Stimulated activated naive B cell treated with anti-CD40 and anti-IgM and Interleukin-4, amounts not matched to agents 10 μg/mL and 1 μg/mL and 100 μg/mL, for 72 hours (primary cell): ENCODE measurements around the gene RAB7B.

Experiments
- ATAC-seq, 2 donors: fragments of 150-1000 bp; cut with Tn5 transposase; replicated peaks; 2 replicates each; pipeline ENCODE4 v1.10.0; 2021; ENCODE audit warnings: moderate library complexity in 1 of 2
- DNase-seq: peaks from one replicate; pipeline ENCODE4 v3.0.0; 2021
- H3K27ac Mint-ChIP-seq: one replicate; pipeline ENCODE4 v1.8.0; 2022; ENCODE audit warnings: mild to moderate bottlenecking, mixed read lengths
- H3K27me3 Mint-ChIP-seq, 2 donors: one replicate each; pipeline ENCODE4 v1.8.0; 2022; ENCODE audit warnings: mixed read lengths in 2 of 2
- H3K36me3 Mint-ChIP-seq, 2 donors: one replicate each; pipeline ENCODE4 v1.8.0; 2022; ENCODE audit warnings: mixed read lengths in 2 of 2, mild to moderate bottlenecking in 1 of 2
- H3K4me1 Mint-ChIP-seq, 2 donors: one replicate each; pipeline ENCODE4 v1.8.0; 2022; ENCODE audit warnings: mixed read lengths in 2 of 2, mild to moderate bottlenecking in 1 of 2
- H3K4me3 Mint-ChIP-seq, 2 donors: one replicate each; pipeline ENCODE4 v1.8.0; 2022; ENCODE audit warnings: mild to moderate bottlenecking in 2 of 2, mixed read lengths in 2 of 2, moderate library complexity in 1 of 2
- H3K9me3 Mint-ChIP-seq, 2 donors: one replicate each; pipeline ENCODE4 v1.8.0; 2022; ENCODE audit warnings: mixed read lengths in 2 of 2, mild to moderate bottlenecking in 1 of 2

The RAB7B gene

DNA sequence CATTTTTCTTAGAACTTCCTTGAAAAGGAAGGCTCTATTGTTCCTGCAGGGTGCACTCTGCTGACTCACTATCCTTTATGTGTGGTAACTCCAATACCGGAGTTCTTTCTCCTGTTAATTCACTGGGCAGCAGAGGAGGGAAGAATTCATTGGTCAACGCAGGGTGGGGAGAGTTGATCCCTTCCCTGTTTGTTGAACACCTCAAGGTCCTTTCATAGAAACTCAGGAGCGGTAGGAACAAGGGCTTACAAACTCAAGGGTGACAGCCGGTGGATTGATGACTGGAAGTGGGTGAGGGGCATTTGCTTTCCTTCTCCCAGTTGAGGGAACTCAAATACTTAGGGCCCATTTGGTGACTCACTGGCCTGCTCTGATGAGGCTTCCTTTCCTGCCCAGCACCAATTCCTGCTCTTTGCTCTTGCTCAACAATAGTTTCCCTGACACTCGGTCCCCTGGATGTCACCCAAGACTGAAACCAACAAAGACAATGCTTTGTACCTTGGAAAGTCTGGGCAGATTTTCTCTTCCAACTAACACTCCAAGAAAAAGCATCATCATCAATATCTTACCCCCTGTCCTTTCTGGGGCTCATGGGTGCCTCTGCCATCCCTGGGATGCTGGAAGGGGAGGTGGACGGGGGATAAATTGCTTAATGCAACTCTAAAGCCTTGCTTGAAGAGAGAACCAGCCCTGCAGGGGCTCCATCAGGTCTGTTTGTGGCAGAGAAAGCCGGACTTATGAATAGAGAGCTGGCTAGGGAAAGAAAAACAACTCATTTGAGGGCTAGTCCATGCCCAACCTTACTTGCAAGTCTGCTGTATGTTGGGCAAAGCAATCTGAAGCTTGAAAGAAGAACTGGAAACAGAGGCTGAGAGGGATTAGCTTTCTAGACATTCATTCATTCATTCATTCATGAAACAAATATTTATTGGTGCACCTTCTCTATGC lies 69.2 kb downstream of the RAB7B start:
- Mint-ChIP-seq H3K4me1 (no peaks in the 10 kb centered on the region), H3K27me3 (peaks cover 22 to 25% of the 10 kb centered on the region in 2 donors), H3K9me3 (no peaks in the 10 kb centered on the region), H3K4me3 (no peak overlapping the region), H3K36me3 (no peaks in the 10 kb centered on the region), H3K27ac (no peak overlapping the region)
- no peak for ATAC-seq
- DNase-seq, result no peak

GRCh38 chr1:205932776-205933175 lies 70.4 kb downstream of the RAB7B start:
- Mint-ChIP-seq H3K4me3 (no peak overlapping the region), H3K27ac (no peak overlapping the region), H3K27me3 (peaks cover 11 to 16% of the 10 kb centered on the region in 2 donors), H3K36me3 (no peaks in the 10 kb centered on the region), H3K4me1 (no peaks in the 10 kb centered on the region), H3K9me3 (no peaks in the 10 kb centered on the region)
- DNase-seq, result no peak
- ATAC-seq, result no peak

- no peak for ATAC-seq
- H3K9me3 Mint-ChIP-seq, result no peaks in the 10 kb centered on the region
- H3K4me3 Mint-ChIP-seq, result no peak overlapping the region
- no peaks in the 10 kb centered on the region for H3K4me1 Mint-ChIP-seq
- no peak for DNase-seq
- H3K36me3 Mint-ChIP-seq, result no peaks in the 10 kb centered on the region
- H3K27me3 Mint-ChIP-seq, result peaks cover 3 to 5% of the 10 kb centered on the region in 2 donors
- no peak overlapping the region for H3K27ac Mint-ChIP-seq
These were observed 72.4 kb downstream of the RAB7B start for GRCh38 chr1:205930799-205931281.

GRCh38 chr1:205930195-205930577 lies 73.0 kb downstream of the RAB7B start:
- Mint-ChIP-seq H3K9me3 (no peaks in the 10 kb centered on the region), H3K36me3 (no peaks in the 10 kb centered on the region), H3K4me3 (no peak overlapping the region), H3K4me1 (no peaks in the 10 kb centered on the region), H3K27ac (no peak overlapping the region), H3K27me3 (peaks cover 0 to 5% of the 10 kb centered on the region in 2 donors)
- DNase-seq (no peak), ATAC-seq (no peak)

DNA sequence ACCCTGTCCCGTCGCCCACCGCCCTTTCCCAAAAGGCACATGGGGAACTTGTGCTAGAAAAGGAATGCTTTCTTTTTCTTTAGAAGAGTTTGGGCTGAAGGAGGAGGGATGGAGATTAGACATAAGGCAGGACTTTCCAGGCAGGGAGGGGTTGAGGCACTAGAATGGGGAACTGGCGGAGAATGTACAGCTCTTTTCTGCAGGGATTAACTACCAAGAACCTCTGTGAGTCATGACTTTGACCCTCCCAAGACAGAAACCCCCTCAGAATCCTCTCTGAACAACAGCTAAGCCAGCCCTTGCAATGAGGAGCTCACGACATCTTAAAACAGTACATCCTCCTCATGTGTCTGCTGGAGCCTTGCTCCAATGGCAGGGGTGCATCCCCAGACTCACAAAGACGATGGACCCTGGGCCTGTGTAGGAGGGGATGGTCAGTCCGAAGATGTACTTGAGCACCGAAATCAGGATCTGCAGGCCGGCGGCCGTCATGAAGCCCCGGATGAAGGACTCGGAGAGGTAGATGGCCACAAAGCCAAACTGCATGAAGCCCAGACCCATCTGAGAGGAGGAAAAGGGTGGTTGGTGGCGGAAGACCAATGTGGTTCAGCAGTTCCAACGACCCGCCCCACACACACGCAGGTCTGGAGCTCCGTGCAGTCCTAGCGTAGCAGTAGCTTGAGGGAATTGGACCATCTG lies 73.5 kb downstream of the RAB7B start:
- no peaks in the 10 kb centered on the region for H3K4me1 Mint-ChIP-seq
- no peak overlapping the region for H3K27ac Mint-ChIP-seq
- H3K27me3 Mint-ChIP-seq, result peaks cover 0 to 5% of the 10 kb centered on the region in 2 donors
- no peaks in the 10 kb centered on the region for H3K9me3 Mint-ChIP-seq
- no peak for ATAC-seq
- H3K4me3 Mint-ChIP-seq, result no peak overlapping the region
- H3K36me3 Mint-ChIP-seq, result no peaks in the 10 kb centered on the region
- DNase-seq, result no peak

- ATAC-seq (no peak), DNase-seq (no peak)
- no peak overlapping the region for H3K4me3 Mint-ChIP-seq
- H3K27me3 Mint-ChIP-seq, result peaks cover 0 to under 1% of the 10 kb centered on the region in 2 donors
- H3K4me1 Mint-ChIP-seq, result peaks cover 10% of the 10 kb centered on the region in 2 donors
- no peak overlapping the region for H3K27ac Mint-ChIP-seq
- H3K36me3 Mint-ChIP-seq, result no peaks in the 10 kb centered on the region
- no peaks in the 10 kb centered on the region for H3K9me3 Mint-ChIP-seq
These were observed 74.9 kb downstream of the RAB7B start for GRCh38 chr1:205928317-205928716.

DNA sequence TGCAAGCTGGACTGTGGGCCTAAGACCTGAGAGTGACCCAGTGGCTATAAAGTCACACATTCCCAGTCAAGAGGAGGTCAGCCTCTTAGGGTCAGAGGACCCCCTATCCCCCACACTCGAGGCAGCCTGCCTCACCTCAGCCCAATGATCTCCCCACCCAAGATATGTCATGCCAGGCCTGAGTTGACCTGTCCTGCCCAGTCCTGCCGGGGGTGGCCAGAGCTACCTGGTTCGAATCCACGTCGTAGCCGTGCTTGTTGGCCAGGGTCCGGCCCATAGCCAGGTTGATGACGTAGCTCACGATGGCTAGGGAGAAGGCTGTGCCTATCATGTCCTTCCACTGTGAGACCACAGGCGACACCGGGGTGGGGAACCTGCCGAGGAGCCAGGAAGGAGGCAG lies 75.5 kb downstream of the RAB7B start:
- Mint-ChIP-seq H3K36me3 (no peaks in the 10 kb centered on the region), H3K27ac (no peak overlapping the region), H3K4me1 (peaks cover 11 to 12% of the 10 kb centered on the region in 2 donors), H3K4me3 (no peak overlapping the region), H3K9me3 (no peaks in the 10 kb centered on the region), H3K27me3 (no peaks in the 10 kb centered on the region)
- DNase-seq (no peak), ATAC-seq (no peak)

DNA sequence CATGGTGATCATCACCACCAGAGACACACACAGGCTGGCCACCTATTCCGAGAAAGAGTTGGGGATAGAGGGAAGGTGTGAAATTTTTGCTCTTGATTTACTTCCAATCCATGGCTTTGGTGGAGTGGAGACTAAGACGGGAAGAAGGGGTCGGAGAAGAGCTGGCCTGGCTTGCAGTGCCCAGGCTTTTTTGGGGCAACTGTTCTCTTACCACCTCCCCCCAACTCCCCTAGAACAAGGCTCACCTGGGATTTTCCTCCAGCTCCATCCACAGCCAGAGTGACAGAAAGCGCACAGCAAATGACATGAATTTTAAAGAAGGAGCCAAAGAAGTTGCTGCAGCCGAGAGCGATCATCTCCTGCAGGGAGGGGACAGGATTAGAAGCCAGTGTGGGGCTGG lies 75.9 kb downstream of the RAB7B start:
- Mint-ChIP-seq H3K4me1 (peaks cover 11 to 12% of the 10 kb centered on the region in 2 donors), H3K36me3 (no peaks in the 10 kb centered on the region), H3K9me3 (no peaks in the 10 kb centered on the region), H3K4me3 (no peak overlapping the region), H3K27ac (no peak overlapping the region), H3K27me3 (no peaks in the 10 kb centered on the region)
- ATAC-seq (no peak), DNase-seq (no peak)
